OCI-LY1 (cell line): Measurements from ENCODE around the gene USP14.

Experiments used
- H2AFZ ChIP-seq: fragments of 200-600 bp; sonication (generic), shearing (Covaris generic); 2 replicates; pipeline ENCODE4 v1.6.0; 2014; ENCODE audit warnings: antibody characterized with exemption, mild to moderate bottlenecking, low read length
- H3F3A ChIP-seq: fragments of 200-600 bp; sonication (generic), shearing (Covaris generic); 2 replicates; pipeline ENCODE4 v1.6.0; 2014; ENCODE audit warnings: mild to moderate bottlenecking, antibody characterized with exemption, low read length, moderate library complexity; ENCODE audit not compliant: insufficient read depth
- H3K27ac ChIP-seq: fragments of 200-600 bp; sonication (generic); 2 replicates; pipeline ENCODE4 v1.5.1; 2014; ENCODE audit warnings: low read length, mixed run types, mild to moderate bottlenecking, low read depth; ENCODE audit not compliant: poor library complexity, severe bottlenecking
- H3K27me3 ChIP-seq: fragments of 200-600 bp; sonication (generic); 2 replicates; pipeline ENCODE4 v1.6.0; 2014; ENCODE audit warnings: antibody characterized with exemption, mild to moderate bottlenecking, low read length, moderate library complexity; ENCODE audit not compliant: insufficient read depth
- H3K36me3 ChIP-seq: fragments of 200-600 bp; sonication (generic); 2 replicates; pipeline ENCODE4 v1.6.1; 2014; ENCODE audit warnings: mild to moderate bottlenecking, antibody characterized with exemption, low read length, moderate library complexity, mixed read lengths; ENCODE audit not compliant: insufficient read depth
- H3K4me1 ChIP-seq: fragments of 200-600 bp; sonication (generic); 2 replicates; pipeline ENCODE4 v1.5.1; 2014; ENCODE audit warnings: mild to moderate bottlenecking, low read length, moderate library complexity; ENCODE audit not compliant: insufficient read depth, severe bottlenecking
- H3K4me2 ChIP-seq: fragments of 200-600 bp; sonication (generic), shearing (Covaris generic); 2 replicates; pipeline ENCODE4 v1.6.1; 2014; ENCODE audit warnings: low read length
- H3K4me3 ChIP-seq: fragments of 200-600 bp; sonication (generic); 2 replicates; pipeline ENCODE4 v1.5.1; 2014; ENCODE audit warnings: low read length, low read depth, mild to moderate bottlenecking, mixed read lengths; ENCODE audit not compliant: poor library complexity, severe bottlenecking
- H3K79me2 ChIP-seq: fragments of 200-600 bp; shearing (Covaris generic); 2 replicates; pipeline ENCODE4 v1.6.1; 2016; ENCODE audit warnings: mixed run types, low read length, mixed read lengths; ENCODE audit not compliant: insufficient read depth
- H3K9ac ChIP-seq: fragments of 200-600 bp; sonication (generic), shearing (Covaris generic); 2 replicates; pipeline ENCODE4 v1.6.1; 2014; ENCODE audit warnings: mild to moderate bottlenecking, low read length, mixed read lengths
- H3K9me2 ChIP-seq: fragments of 200-600 bp; sonication (generic), shearing (Covaris generic); 2 replicates; pipeline ENCODE4 v1.6.1; 2014; ENCODE audit warnings: low read depth, mild to moderate bottlenecking, low read length, mixed read lengths
- H3K9me3 ChIP-seq: fragments of 200-600 bp; shearing (Covaris generic); 2 replicates; pipeline ENCODE4 v1.6.1; 2014; ENCODE audit warnings: low read length, mixed read lengths
- H4K20me1 ChIP-seq: fragments of 200-600 bp; sonication (generic), shearing (Covaris generic); 2 replicates; pipeline ENCODE4 v1.6.0; 2016; ENCODE audit warnings: mild to moderate bottlenecking, low read length; ENCODE audit not compliant: insufficient read depth
- EZH2 ChIP-seq: fragments of 200-600 bp; sonication (generic), shearing (Covaris generic); IDR thresholded peaks from 2 replicates; pipeline ENCODE4 v1.8.0; 2017; ENCODE audit warnings: borderline replicate concordance, mixed run types, mild to moderate bottlenecking, antibody characterized with exemption, low read length, moderate library complexity, mixed read lengths
- TF ChIP-seq, protein P1 (sequence below): fragments of 200-600 bp; sonication (generic), shearing (Covaris generic); IDR thresholded peaks from 2 replicates; pipeline ENCODE4 v1.5.1; 2017; ENCODE audit warnings: mild to moderate bottlenecking, antibody characterized with exemption, low read length, moderate library complexity, mixed read lengths

The USP14 gene

GRCh38 chr18:251572-251971, 93.2 kb downstream of the USP14 start:
- H2AFZ ChIP-seq = no peak overlapping the region
- no peaks in the 10 kb centered on the region for H3K27me3 ChIP-seq
- H3K36me3 ChIP-seq = peaks cover 60% of the 10 kb centered on the region
- no peaks in the 10 kb centered on the region for H3K79me2 ChIP-seq
- H3K9ac ChIP-seq = no peak overlapping the region
- no peaks in the 10 kb centered on the region for H3K4me1 ChIP-seq
- H3K4me3 ChIP-seq = no peak overlapping the region
- no peaks in the 10 kb centered on the region for H3F3A ChIP-seq
- no peaks in the 10 kb centered on the region for H4K20me1 ChIP-seq
- no peak overlapping the region for H3K27ac ChIP-seq
- no peak overlapping the region for H3K4me2 ChIP-seq
- no peaks in the 10 kb centered on the region for H3K9me2 ChIP-seq
- no peaks in the 10 kb centered on the region for H3K9me3 ChIP-seq
- no peak for TF ChIP-seq EZH2
- TF ChIP-seq, protein P1, sequence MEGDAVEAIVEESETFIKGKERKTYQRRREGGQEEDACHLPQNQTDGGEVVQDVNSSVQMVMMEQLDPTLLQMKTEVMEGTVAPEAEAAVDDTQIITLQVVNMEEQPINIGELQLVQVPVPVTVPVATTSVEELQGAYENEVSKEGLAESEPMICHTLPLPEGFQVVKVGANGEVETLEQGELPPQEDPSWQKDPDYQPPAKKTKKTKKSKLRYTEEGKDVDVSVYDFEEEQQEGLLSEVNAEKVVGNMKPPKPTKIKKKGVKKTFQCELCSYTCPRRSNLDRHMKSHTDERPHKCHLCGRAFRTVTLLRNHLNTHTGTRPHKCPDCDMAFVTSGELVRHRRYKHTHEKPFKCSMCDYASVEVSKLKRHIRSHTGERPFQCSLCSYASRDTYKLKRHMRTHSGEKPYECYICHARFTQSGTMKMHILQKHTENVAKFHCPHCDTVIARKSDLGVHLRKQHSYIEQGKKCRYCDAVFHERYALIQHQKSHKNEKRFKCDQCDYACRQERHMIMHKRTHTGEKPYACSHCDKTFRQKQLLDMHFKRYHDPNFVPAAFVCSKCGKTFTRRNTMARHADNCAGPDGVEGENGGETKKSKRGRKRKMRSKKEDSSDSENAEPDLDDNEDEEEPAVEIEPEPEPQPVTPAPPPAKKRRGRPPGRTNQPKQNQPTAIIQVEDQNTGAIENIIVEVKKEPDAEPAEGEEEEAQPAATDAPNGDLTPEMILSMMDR = no peak

DNA sequence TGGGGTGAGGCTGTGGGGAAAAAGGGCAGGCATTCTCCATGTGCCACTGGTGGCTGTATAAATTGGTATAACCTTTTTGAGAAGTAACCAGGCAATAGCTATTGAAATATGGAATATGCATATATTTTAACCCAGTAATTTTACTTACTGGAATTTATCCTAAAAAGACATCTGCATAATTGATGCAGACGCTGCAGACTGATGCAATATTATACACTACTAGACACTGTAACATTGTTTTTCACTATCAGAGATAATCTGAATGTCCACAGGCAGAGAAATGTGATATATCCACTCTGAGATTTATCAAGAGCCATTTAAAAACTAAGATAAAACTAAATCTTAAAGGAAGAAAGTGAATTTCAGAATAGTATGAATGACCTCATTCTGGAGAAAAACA, 94.8 kb downstream of the USP14 start:
- no peak overlapping the region for H3K4me3 ChIP-seq
- no peaks in the 10 kb centered on the region for H3F3A ChIP-seq
- H3K9me3 ChIP-seq = no peaks in the 10 kb centered on the region
- no peaks in the 10 kb centered on the region for H3K9me2 ChIP-seq
- H3K4me2 ChIP-seq = no peak overlapping the region
- no peak overlapping the region for H3K27ac ChIP-seq
- peaks cover 67% of the 10 kb centered on the region for H3K36me3 ChIP-seq
- no peak overlapping the region for H3K9ac ChIP-seq
- H3K27me3 ChIP-seq = no peaks in the 10 kb centered on the region
- TF ChIP-seq, protein P1 = no peak
- no peak for TF ChIP-seq EZH2
- no peaks in the 10 kb centered on the region for H3K4me1 ChIP-seq
- no peak overlapping the region for H2AFZ ChIP-seq
- H3K79me2 ChIP-seq = no peaks in the 10 kb centered on the region
- H4K20me1 ChIP-seq = no peaks in the 10 kb centered on the region

DNA sequence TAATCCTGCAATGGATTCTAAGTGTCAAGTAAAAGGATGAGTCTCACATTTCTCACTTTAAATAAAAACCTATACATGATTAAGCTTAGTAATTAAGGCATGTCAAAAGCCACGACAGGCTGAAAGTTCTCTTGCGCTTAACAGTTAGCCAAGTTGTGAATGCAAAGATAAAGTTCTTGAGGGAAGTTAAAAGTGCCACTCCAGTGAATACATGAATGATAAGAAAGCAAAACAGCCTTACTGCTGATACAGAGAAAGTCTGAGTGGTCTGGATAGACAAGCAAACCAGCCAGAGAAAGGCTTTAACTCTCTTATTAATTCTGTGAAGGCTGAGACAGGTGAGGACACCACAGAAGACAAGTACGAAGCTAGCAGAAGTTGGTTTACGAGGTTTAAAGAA, 96.8 kb downstream of the USP14 start:
- no peak for TF ChIP-seq EZH2
- TF ChIP-seq, protein P1 = no peak
- H3K79me2 ChIP-seq = no peaks in the 10 kb centered on the region
- peaks cover 77% of the 10 kb centered on the region for H3K36me3 ChIP-seq

More for the DNA sequence above, 96.8 kb downstream of the USP14 start:
- Histone ChIP-seq H3K9me2 (no peaks in the 10 kb centered on the region), H3K4me2 (no peak overlapping the region), H3F3A (no peaks in the 10 kb centered on the region), H3K4me3 (no peak overlapping the region), H3K27me3 (no peaks in the 10 kb centered on the region), H3K27ac (no peak overlapping the region), H3K9me3 (no peaks in the 10 kb centered on the region), H2AFZ (no peak overlapping the region), H3K9ac (no peak overlapping the region), H4K20me1 (no peaks in the 10 kb centered on the region), H3K4me1 (no peaks in the 10 kb centered on the region)
